GM21360 (cell line): ENCODE data around the gene PFKL.

Experiments
- ATAC-seq: cut with Tn5 transposase; IDR thresholded peaks from one replicate; pipeline ENCODE4 v1.9.1; 2021; ENCODE audit warnings: mild to moderate bottlenecking, moderate library complexity; ENCODE audit not compliant: unreplicated experiment

PFKL gene

GRCh38 chr21:44299458-44300261, at the start of gene PFKL:
Gene PFKL, plus strand, starts transcription at chr21:44300053. Its CDS starts 53 bp downstream, at chr21:44300106.
- ATAC-seq = peak; percentile 35

- ATAC-seq = no peak
These were observed 45.8 kb upstream of the PFKL start for GRCh38 chr21:44253832-44254710.

GRCh38 chr21:44255511-44255981, 44.3 kb upstream of the PFKL start:
- no peak for ATAC-seq

GRCh38 chr21:44258056-44258725, 41.7 kb upstream of the PFKL start:
- no peak for ATAC-seq

- no peak for ATAC-seq
These were observed 40.7 kb upstream of the PFKL start for GRCh38 chr21:44259082-44259705.

GRCh38 chr21:44260066-44260465, 39.8 kb upstream of the PFKL start:
- ATAC-seq = no peak

- ATAC-seq = no peak
These were observed 38.8 kb upstream of the PFKL start for GRCh38 chr21:44260791-44261631.

GRCh38 chr21:44261675-44262295, 38.1 kb upstream of the PFKL start, which contains the start of gene DNMT3L:
Gene DNMT3L, minus strand, starts transcription at chr21:44261897. Its CDS starts 638 bp downstream, at chr21:44261259.
- ATAC-seq = no peak

- no peak for ATAC-seq
These were observed 37.4 kb upstream of the PFKL start for GRCh38 chr21:44262338-44263056.

- ATAC-seq = no peak
These were observed 36.6 kb upstream of the PFKL start for GRCh38 chr21:44263221-44263760.

GRCh38 chr21:44263768-44264167, 36.1 kb upstream of the PFKL start:
- no peak for ATAC-seq

- ATAC-seq = no peak
These were observed 34.1 kb upstream of the PFKL start for GRCh38 chr21:44265734-44266270.

- ATAC-seq = no peak
These were observed 32.2 kb upstream of the PFKL start for GRCh38 chr21:44267655-44268142.

GRCh38 chr21:44269090-44269489, 30.8 kb upstream of the PFKL start:
- ATAC-seq = no peak

- ATAC-seq = no peak
These were observed 28.1 kb upstream of the PFKL start for GRCh38 chr21:44271558-44272283.

GRCh38 chr21:44272284-44272858, 27.5 kb upstream of the PFKL start:
- ATAC-seq = no peak

GRCh38 chr21:44273046-44273445, 26.8 kb upstream of the PFKL start:
- ATAC-seq = no peak
